ENCODE results near the gene WNT10A.

GRCh38 chr2:218850796-218851195, 29.9 kb upstream of the WNT10A start:
- TF ChIP-seq RXRA (IDR thresholded peaks at IDR 0.05; ENCODE audit: borderline replicate concordance, low read depth) = no peak
- no peak for TF ChIP-seq CTCF (IDR thresholded peaks at IDR 0.05)
- TF ChIP-seq MAX (IDR thresholded peaks at IDR 0.05; ENCODE audit: low read depth) = no peak
- no peak for TF ChIP-seq USF1 (IDR thresholded peaks at IDR 0.05; ENCODE audit: borderline replicate concordance, low read depth)

Data from SK-N-SH (cell line).